Gastroesophageal sphincter (tissue), 4 donors: ENCODE results near the gene ZNF446. TPM values are rescaled to one million over a fixed set of nuclear protein-coding genes. Genes with fewer than 3 reads are reported as not detected.
"Not testable (repeated sequence)": the region's sequence is repeated elsewhere in the genome, so short reads cannot be mapped to it uniquely, and the experiment has no call there.

Source experiments
- ATAC-seq: fragments of 150-250 bp; one replicate; pipeline ENCODE4 v1.9.1; 2016; ENCODE audit warnings: mild to moderate bottlenecking, moderate library complexity
- H3K27ac ChIP-seq, 4 donors: fragments of 200-600 bp; sonication (generic) in 3 of 4; 1 replicate in 3 of 4; 2 replicates in 1 of 4; pipeline ENCODE4 v1.5.1; 2016 to 2019
- H3K27me3 ChIP-seq: fragments of 200-600 bp; sonication (generic); one replicate; pipeline ENCODE4 v1.5.1; 2019
- H3K36me3 ChIP-seq, 2 donors: fragments of 200-600 bp; sonication (generic); one replicate each; pipeline ENCODE4 v1.5.1; 2019; ENCODE audit warnings: control low read depth in 1 of 2
- H3K4me1 ChIP-seq, 3 donors: fragments of 200-600 bp; sonication (generic); 1 replicate in 2 of 3; 2 replicates in 1 of 3; pipeline ENCODE4 v1.5.1; 2016 to 2019; ENCODE audit warnings: control low read depth in 2 of 3
- H3K4me3 ChIP-seq, 2 donors: fragments of 200-600 bp; sonication (generic); one replicate each; pipeline ENCODE4 v1.5.1; 2019; ENCODE audit warnings: mild to moderate bottlenecking in 1 of 2, moderate library complexity in 1 of 2
- H3K9me3 ChIP-seq, 3 donors: fragments of 200-600 bp; sonication (generic); one replicate each; pipeline ENCODE4 v1.5.1; 2017 to 2019; ENCODE audit warnings: control low read depth in 2 of 3
- CTCF ChIP-seq, 4 experiments: fragments of 200-600 bp in 2 of 4; fragments of 450-650 bp in 2 of 4; sonication (generic) in 1 of 4; IDR thresholded peaks; one replicate each; pipeline ENCODE4 v1.5.1; 2017 to 2019; ENCODE audit warnings: antibody characterized with exemption in 4 of 4, mild to moderate bottlenecking in 2 of 4, moderate library complexity in 2 of 4
- EP300 ChIP-seq: sonication (generic); formaldehyde crosslinking; IDR thresholded peaks from one replicate; pipeline ENCODE4 v1.6.1; 2017; ENCODE audit warnings: antibody characterized with exemption, mild to moderate bottlenecking
- POLR2A ChIP-seq, 2 donors: fragments of 450-650 bp; IDR thresholded peaks; one replicate each; pipeline ENCODE4 v1.6.1; 2017; ENCODE audit warnings: antibody characterized with exemption in 2 of 2, mild to moderate bottlenecking in 2 of 2, moderate library complexity in 1 of 2
- POLR2AphosphoS5 ChIP-seq: sonication (generic); formaldehyde crosslinking; IDR thresholded peaks from one replicate; pipeline ENCODE4 v1.6.1; 2017; ENCODE audit warnings: antibody characterized with exemption
- WGBS, 2 donors: methylation state at CpG; one replicate each; pipeline ENCODE4 v1.1.5; 2018; ENCODE audit warnings: low coverage in 1 of 2; 5-methylcytosine and 5-hydroxymethylcytosine counted together
- total RNA-seq, 4 donors: library from RNA; depleted of rRNA; stranded (reverse); fragments of >200 nt; gene quantifications; one replicate each; pipeline ENCODE4 v1.1.0, GENCODE V29; 2016

ZNF446 gene
- total RNA-seq, 4 donors from 2014 or later = 11.2 to 25.4 (median 17.5) TPM

GRCh38 chr19:58480831-58481230 is 4.7 kb downstream of the ZNF446 start:
- Histone ChIP-seq H3K27me3 (no peaks in the 10 kb centered on the region), H3K4me3 (no peak overlapping the region), H3K4me1 (peaks cover 0 to 25% (median 8%) of the 10 kb centered on the region in 3 donors), H3K9me3 (no peaks in the 10 kb centered on the region), H3K27ac (no peak overlapping the region), H3K36me3 (peaks cover 0 to 52% of the 10 kb centered on the region in 2 donors)
- WGBS, 2 donors = 50% methylated on average over 1 of the region's 2 CpGs; no CpG with 5 or more reads in 1 of the 2 donors
- TF ChIP-seq EP300 (no peak), CTCF (IDR thresholded peaks at IDR 0.05) (no peak), POLR2A (IDR thresholded peaks at IDR 0.05) (no peak), POLR2AphosphoS5 (no peak)
- ATAC-seq = no peak

- Histone ChIP-seq H3K9me3 (no peaks in the 10 kb centered on the region), H3K27ac (no peak overlapping the region), H3K36me3 (peaks cover 0 to 52% of the 10 kb centered on the region in 2 donors), H3K4me1 (peaks cover 0 to 13% (median 0%) of the 10 kb centered on the region in 3 donors), H3K4me3 (no peak overlapping the region), H3K27me3 (no peaks in the 10 kb centered on the region)
- WGBS, 2 donors = 89% methylated on average over 3 of the region's 7 CpGs; no CpG with 5 or more reads in 1 of the 2 donors
- no peak for ATAC-seq
- TF ChIP-seq POLR2A (IDR thresholded peaks at IDR 0.05) (no peak), CTCF (IDR thresholded peaks at IDR 0.05) (no peak), POLR2AphosphoS5 (no peak), EP300 (no peak)
These were observed 6.2 kb downstream of the ZNF446 start for GRCh38 chr19:58482372-58482771.

GRCh38 chr19:58483776-58484175 is 7.6 kb downstream of the ZNF446 start:
- no peak overlapping the region for H3K4me3 ChIP-seq
- peak overlapping the region in 1 of 4 donors; percentile 19 for H3K27ac ChIP-seq
- no peaks in the 10 kb centered on the region for H3K9me3 ChIP-seq
- no peaks in the 10 kb centered on the region for H3K27me3 ChIP-seq
- H3K36me3 ChIP-seq = peaks cover 0 to 39% of the 10 kb centered on the region in 2 donors
- peaks cover 0 to 9% (median 0%) of the 10 kb centered on the region in 3 donors for H3K4me1 ChIP-seq
- TF ChIP-seq CTCF (IDR thresholded peaks at IDR 0.05) = no peak
- TF ChIP-seq POLR2AphosphoS5 = peak; percentile 10
- no peak for TF ChIP-seq POLR2A (IDR thresholded peaks at IDR 0.05)
- no peak for ATAC-seq
- 69 to 73% methylated on average over 2 of the region's 2 CpGs for WGBS, 2 donors

- not testable (repeated sequence) for H3K9me3 ChIP-seq, ATAC-seq, H3K27me3 ChIP-seq, H3K4me3 ChIP-seq, H3K27ac ChIP-seq, H3K4me1 ChIP-seq
- WGBS, 2 donors = 84 to 91% methylated on average over 3 to 5 of the region's 5 CpGs
- peaks cover 0 to 33% of the 10 kb centered on the region in 2 donors for H3K36me3 ChIP-seq
These were observed 8.2 kb downstream of the ZNF446 start for GRCh38 chr19:58484349-58484748.

- no peaks in the 10 kb centered on the region for H3K27me3 ChIP-seq
- H3K27ac ChIP-seq = no peak overlapping the region
- H3K4me1 ChIP-seq = no peaks in the 10 kb centered on the region
- H3K36me3 ChIP-seq = no peaks in the 10 kb centered on the region
- 86 to 90% methylated on average over 1 to 5 of the region's 5 CpGs for WGBS, 2 donors
- TF ChIP-seq CTCF (IDR thresholded peaks at IDR 0.05) = no peak
- no peak for TF ChIP-seq EP300
- TF ChIP-seq POLR2A (IDR thresholded peaks at IDR 0.05) = no peak
- H3K4me3 ChIP-seq = no peak overlapping the region
- no peaks in the 10 kb centered on the region for H3K9me3 ChIP-seq
- ATAC-seq = no peak
These were observed 15.2 kb downstream of the ZNF446 start for GRCh38 chr19:58491393-58491792.
